ENCODE data around the gene ILDR2. TPM values are rescaled to one million over a fixed set of nuclear protein-coding genes. Genes with fewer than 3 reads are reported as not detected.
"Not testable (repeated sequence)": the region's sequence is repeated elsewhere in the genome, so short reads cannot be mapped to it uniquely, and the experiment has no call there.

ILDR2 gene
- total RNA-seq, 2 donors from 2014 or later, result 0.62 to 2.7 TPM

DNA sequence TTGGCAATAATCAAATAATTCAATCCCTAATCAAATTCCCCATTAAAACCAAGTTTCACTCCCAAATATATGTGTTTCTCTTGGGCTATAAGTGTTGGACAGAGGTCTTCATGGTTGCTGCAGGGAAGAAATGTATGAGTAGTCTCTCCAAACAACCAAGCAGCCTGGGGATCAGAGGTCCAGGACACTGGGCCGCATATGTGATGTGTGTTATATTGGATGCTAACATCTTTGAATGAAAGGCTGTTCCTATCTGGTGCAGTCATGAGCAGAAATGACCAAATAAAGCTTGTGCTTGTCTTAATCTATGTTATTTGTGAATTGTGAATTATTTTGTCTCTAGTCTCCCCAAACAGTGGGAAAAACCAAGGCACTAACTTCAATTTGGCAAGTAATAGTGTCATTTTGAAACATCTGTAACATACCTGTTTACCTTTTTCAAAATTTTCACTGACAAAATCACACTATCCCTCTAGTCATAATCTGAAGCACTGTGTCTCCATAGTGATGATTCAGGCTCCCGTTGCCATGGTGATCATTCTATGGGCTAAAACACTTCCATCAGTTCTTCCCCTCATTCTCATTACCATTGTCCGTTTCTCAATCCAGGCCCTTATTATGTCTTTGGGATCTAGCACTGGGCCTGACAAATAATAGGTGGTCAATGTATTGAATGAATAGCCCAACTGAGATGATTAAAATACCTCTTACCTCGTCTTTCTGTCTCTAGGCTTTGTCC is 86.8 kb downstream of the ILDR2 start:
- Histone ChIP-seq H3K4me3 (no peak overlapping the region), H3K9me3 (no peaks in the 10 kb centered on the region), H3K36me3 (no peaks in the 10 kb centered on the region), H3K27ac (no peak overlapping the region), H3K4me1 (peaks cover 7% of the 10 kb centered on the region), H3K27me3 (peaks cover 8% of the 10 kb centered on the region), H3K9ac (ENCODE audit: low read depth in 2 of 2, low read length in 2 of 2) (no peak overlapping the region)
- no peak for DNase-seq
- intact Hi-C loops (cut with DNase I), result no loop called here
- TF ChIP-seq, protein P1, sequence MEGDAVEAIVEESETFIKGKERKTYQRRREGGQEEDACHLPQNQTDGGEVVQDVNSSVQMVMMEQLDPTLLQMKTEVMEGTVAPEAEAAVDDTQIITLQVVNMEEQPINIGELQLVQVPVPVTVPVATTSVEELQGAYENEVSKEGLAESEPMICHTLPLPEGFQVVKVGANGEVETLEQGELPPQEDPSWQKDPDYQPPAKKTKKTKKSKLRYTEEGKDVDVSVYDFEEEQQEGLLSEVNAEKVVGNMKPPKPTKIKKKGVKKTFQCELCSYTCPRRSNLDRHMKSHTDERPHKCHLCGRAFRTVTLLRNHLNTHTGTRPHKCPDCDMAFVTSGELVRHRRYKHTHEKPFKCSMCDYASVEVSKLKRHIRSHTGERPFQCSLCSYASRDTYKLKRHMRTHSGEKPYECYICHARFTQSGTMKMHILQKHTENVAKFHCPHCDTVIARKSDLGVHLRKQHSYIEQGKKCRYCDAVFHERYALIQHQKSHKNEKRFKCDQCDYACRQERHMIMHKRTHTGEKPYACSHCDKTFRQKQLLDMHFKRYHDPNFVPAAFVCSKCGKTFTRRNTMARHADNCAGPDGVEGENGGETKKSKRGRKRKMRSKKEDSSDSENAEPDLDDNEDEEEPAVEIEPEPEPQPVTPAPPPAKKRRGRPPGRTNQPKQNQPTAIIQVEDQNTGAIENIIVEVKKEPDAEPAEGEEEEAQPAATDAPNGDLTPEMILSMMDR (IDR thresholded peaks at IDR 0.05), result no peak

DNA sequence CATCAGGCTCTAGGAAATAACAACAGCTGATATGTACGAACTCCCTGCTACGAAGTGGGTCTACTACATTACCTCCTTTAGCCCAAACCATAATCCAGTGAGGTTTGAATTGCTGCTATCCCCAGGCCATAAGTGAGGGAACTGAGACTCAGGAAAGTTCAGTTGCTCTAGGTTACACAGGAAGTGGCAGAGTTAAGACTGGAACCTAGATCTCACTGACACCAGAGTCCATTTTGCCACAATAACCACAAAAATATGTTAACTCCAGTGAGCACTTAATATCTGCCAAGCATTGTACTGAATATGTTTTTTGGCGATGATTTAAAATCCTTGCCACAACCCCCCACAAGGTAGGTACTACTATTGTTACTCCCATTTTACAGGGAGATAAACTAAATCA is 90.4 kb downstream of the ILDR2 start:
- H3K9me3 ChIP-seq, result no peaks in the 10 kb centered on the region

DNA sequence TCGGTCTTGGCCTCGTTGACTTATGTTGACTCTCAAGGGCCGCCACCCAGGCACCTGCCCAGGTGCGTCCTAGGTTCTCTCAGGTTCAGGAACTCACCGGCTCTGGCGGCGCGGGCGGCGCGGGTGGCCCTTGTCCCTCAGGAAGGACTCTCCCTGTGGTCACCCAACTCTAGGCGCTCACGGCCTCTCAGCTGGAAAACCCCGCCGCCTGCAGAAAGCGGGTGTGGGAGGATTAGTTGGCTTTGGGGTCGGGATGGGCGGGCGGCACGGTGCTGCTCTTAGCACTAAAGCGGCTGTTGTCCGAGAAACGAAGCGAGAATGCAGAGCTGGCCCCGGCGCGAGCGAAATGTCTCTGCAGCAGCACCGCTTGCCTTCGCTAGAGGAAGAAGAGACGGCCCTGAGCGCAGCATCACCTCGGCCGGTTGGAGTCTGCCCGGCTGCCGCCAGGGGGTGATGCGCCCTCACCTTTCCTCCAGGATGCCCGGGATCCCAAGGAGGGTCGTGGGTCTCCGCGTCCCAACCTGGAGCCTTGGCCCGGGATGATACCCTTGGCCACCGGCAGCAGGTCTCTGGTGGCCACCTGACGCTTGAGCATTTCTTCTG is 91.2 kb downstream of the ILDR2 start:
- Histone ChIP-seq H3K27me3 (peaks cover 8% of the 10 kb centered on the region), H3K4me1 (peaks cover 7% of the 10 kb centered on the region), H3K4me3 (peak overlapping the region; percentile 22), H3K36me3 (no peaks in the 10 kb centered on the region), H3K9me3 (no peaks in the 10 kb centered on the region), H3K9ac (ENCODE audit: low read depth in 2 of 2, low read length in 2 of 2) (no peak overlapping the region), H3K27ac (no peak overlapping the region)
- TF ChIP-seq, protein P1 (IDR thresholded peaks at IDR 0.05), result peak; percentile 72
- intact Hi-C loops (cut with DNase I), result loop anchor here (2.0 to 5.0 kb wide), 2 partner anchors 25 to 173 kb away; no protein-coding TSS in a partner anchor
- peak; percentile 58 for DNase-seq

More for the DNA sequence above, 90.4 kb downstream of the ILDR2 start:
- DNase-seq, result no peak
- TF ChIP-seq, protein P1 (IDR thresholded peaks at IDR 0.05), result no peak
- Histone ChIP-seq H3K9ac (ENCODE audit: low read depth in 2 of 2, low read length in 2 of 2) (no peak overlapping the region), H3K27ac (no peak overlapping the region), H3K4me3 (no peak overlapping the region), H3K4me1 (peaks cover 7% of the 10 kb centered on the region), H3K36me3 (no peaks in the 10 kb centered on the region), H3K27me3 (peaks cover 8% of the 10 kb centered on the region)
- intact Hi-C loops (cut with DNase I), result loop anchor here (2.0 to 5.0 kb wide), 2 partner anchors 24 to 172 kb away; no protein-coding TSS in a partner anchor

DNA sequence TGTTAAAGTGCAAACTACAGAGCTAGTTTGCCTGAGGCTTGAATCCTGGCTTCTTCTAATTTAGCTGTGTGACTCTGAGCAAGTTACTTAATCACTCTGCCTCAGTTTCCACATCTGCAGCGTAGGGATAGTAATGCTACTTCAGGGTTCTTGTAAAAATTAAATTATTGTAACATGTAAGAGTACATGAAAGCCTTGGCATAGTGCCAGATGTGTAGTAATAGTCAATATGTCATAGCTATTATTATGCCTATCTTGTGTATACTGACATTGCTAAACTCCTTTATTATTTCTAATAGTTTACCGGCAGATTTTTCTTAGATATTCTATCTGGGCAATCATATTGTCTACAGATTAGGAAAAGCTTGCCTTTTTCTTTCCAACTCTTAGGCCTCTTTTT is 92.4 kb downstream of the ILDR2 start:
- Histone ChIP-seq H3K27ac (no peak overlapping the region), H3K4me1 (peaks cover 7% of the 10 kb centered on the region), H3K4me3 (no peak overlapping the region), H3K36me3 (no peaks in the 10 kb centered on the region), H3K27me3 (peaks cover 8% of the 10 kb centered on the region), H3K9me3 (no peaks in the 10 kb centered on the region), H3K9ac (ENCODE audit: low read depth in 2 of 2, low read length in 2 of 2) (no peak overlapping the region)
- intact Hi-C loops (cut with DNase I), result loop anchor here (5.0 kb wide), 1 partner anchor 174 kb away; no protein-coding TSS in a partner anchor
- no peak for DNase-seq
- TF ChIP-seq, protein P1 (IDR thresholded peaks at IDR 0.05), result no peak

DNA sequence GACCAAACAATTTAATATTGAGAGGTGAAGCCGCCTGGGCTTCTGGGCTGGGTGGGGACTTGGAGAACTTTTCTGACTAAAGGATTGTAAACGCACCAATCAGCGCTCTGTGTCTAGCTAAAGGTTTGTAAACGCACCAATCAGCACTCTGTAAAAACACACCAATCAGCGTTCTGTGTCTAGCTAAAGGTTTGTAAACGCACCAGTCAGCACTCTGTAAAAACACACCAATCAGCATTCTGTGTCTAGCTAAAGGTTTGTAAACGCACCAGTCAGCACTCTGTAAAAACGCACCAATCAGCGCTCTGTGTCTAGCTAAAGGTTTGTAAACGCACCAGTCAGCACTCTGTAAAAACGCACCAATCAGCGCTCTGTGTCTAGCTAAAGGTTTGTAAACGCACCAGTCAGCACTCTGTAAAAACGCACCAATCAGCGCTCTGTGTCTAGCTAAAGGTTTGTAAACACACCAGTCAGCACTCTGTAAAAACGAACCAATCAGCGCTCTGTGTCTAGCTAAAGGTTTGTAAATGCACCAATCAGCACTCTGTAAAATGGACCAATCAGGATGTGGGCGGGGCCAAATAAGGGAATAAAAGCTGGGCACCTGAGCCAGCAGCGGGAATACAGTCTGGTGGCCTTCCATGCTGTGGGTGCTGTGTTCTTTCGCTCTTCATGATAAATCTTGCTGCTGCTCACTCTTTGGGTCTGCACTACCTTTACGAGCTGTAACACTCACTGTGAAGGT is 97.0 kb downstream of the ILDR2 start:
- H3K9me3 ChIP-seq; H3K36me3 ChIP-seq; intact Hi-C loops (cut with DNase I); H3K27me3 ChIP-seq; H3K27ac ChIP-seq; DNase-seq; H3K9ac ChIP-seq (ENCODE audit: low read depth in 2 of 2, low read length in 2 of 2); H3K4me3 ChIP-seq; H3K4me1 ChIP-seq: not testable (repeated sequence)

Measured in colonic mucosa (tissue), 4 donors.